DND-41 (cell line): ENCODE results near the gene FCRL1.

ENCODE experiments used
- CTCF ChIP-seq: IDR thresholded peaks from 2 replicates; pipeline ENCODE4 v1.5.1; 2012; ENCODE audit warnings: borderline replicate concordance, low read length, moderate library complexity, mild to moderate bottlenecking; ENCODE audit not compliant: poor library complexity, severe bottlenecking; ENCODE audit errors: extremely low read depth
- EZH2 ChIP-seq: IDR thresholded peaks from 3 replicates; pipeline ENCODE4 v1.6.1; 2012; ENCODE audit warnings: borderline replicate concordance, low read depth, mild to moderate bottlenecking, moderate library complexity, low read length, inconsistent platforms; ENCODE audit not compliant: severe bottlenecking

DNA sequence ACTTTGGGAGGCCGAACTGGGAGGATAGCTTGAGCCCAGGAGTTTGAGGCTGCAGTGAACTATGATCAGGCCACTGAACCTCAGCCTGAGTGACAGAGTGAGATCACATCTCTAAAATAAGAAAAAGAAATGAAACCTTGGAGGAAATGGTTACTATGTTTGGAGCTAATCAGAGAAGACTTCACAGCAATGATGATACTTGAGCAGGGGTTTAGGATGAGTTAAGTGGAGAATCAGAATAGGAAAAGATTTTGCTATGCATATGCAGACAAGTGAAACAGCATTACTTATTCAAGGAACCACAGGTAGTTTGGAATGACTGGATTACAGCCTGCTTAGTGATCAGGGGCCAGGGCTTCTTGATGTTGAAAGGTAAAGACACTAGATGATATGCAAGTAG is 23.0 kb upstream of the FCRL1 start:
- TF ChIP-seq CTCF, result no peak
- no peak for TF ChIP-seq EZH2
